Subcutaneous adipose tissue (tissue), 4 donors: Measurements from ENCODE around the gene VSIG10L. TPM values are rescaled to one million over a fixed set of nuclear protein-coding genes. Genes with fewer than 3 reads are reported as not detected.

ENCODE experiments used
- CTCF ChIP-seq: fragments of 450-650 bp; IDR thresholded peaks from one replicate; pipeline ENCODE4 v1.5.1; 2016; ENCODE audit warnings: low read depth, mild to moderate bottlenecking, control low read depth, antibody characterized with exemption, moderate library complexity
- total RNA-seq, 4 donors: library from RNA; depleted of rRNA; stranded (reverse); fragments of >200 nt; gene quantifications; one replicate each; pipeline ENCODE4 v1.1.0, GENCODE V29; 2016

Gene VSIG10L
- total RNA-seq, 4 donors from 2014 or later: 0.44 to 1.4 (median 0.61) TPM

DNA sequence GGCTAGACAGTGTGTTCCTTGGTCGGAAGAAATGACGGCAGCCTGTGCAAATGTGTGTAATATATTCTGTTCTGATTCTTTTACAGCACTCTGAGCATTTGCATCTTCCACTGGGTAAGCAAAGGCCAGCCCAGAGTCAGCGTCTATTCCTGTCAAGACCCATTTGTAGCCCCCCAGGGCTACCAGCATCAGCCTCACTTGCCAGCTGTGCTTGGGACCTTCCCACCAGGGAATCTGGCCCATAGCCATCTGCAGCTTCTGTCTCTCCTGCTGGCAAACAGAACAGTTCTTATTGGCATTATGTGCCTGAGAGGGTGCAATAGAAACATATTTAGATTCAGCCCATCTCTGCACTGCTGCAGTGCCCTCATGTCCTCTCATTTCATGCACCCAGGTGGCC lies 36.5 kb downstream of the VSIG10L start:
- no peak for TF ChIP-seq CTCF

DNA sequence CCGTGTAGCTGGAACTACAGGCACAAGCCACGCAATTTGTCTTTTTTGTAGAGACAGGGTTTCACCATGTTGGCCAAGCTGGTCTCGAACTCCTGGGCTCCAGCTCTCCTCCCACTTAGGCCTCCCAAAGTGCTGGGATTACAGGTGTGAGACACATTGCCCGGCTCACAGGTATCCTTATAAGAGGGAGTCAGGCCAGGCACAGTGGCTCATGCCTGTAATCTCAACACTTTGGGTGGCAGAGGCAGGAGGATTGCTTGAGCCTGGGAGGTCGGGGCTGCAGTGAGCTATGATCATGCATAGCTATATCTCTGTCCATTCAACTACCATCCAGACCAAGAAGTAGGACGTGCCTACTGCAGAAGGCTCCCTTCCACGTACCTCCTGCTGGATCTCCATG lies 40.7 kb downstream of the VSIG10L start:
- TF ChIP-seq CTCF: no peak

DNA sequence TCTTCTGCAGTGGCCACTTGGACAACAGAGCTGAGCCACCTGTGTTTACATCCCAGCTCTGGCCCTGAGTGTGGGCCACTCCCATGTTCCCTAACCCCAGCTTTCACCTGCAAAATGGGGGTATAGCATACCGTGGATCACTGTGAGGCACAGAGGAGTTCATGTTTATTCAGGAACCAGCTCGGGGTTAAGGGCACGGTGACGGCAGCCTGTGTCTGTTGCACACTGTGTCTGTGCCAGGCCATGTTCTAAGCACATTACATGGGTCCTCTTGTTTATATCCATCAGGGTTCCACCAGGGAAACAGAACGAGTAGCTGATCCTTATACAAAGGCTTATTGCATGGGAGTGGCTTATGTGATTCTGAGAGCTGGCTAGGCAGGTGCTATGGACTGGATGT lies 44.5 kb downstream of the VSIG10L start:
- no peak for TF ChIP-seq CTCF

- no peak for TF ChIP-seq CTCF
These were observed 45.4 kb downstream of the VSIG10L start for GRCh38 chr19:51296336-51297093.

GRCh38 chr19:51295382-51296126 lies 46.4 kb downstream of the VSIG10L start:
- no peak for TF ChIP-seq CTCF

GRCh38 chr19:51294977-51295375 lies 47.0 kb downstream of the VSIG10L start:
- no peak for TF ChIP-seq CTCF

- no peak for TF ChIP-seq CTCF
These were observed 47.5 kb downstream of the VSIG10L start for GRCh38 chr19:51294211-51294976.
